ENCODE results near the gene TUBA4B.

The TUBA4B gene

GRCh38 chr2:219230059-219230540 lies 22.9 kb upstream of the TUBA4B start:
- H3K4me3 ChIP-seq (ENCODE audit: low read depth, low read length): peak overlapping the region; percentile 92
- no peak for DNase-seq (ENCODE audit: low read depth, low spot score)
- POLR2A ChIA-PET: interaction anchor here (0.7 to 3.4 kb wide), 5 partner anchors 9 to 49 kb away, joined by 3 to 26 read pairs (median 13); partner anchors contain the start of genes ABCB6, DNAJB2, GLB1L and STK16
- no peak for TF ChIP-seq CTCF (IDR thresholded peaks at IDR 0.05; ENCODE audit: insufficient read depth, low read length, missing control alignments)
- CTCF ChIA-PET: interaction anchor here (0.8 to 7.0 kb wide), 12 partner anchors 10 to 73 kb away, joined by 3 to 81 read pairs (median 4); partner anchors contain the start of genes ABCB6, NHEJ1, STK16 and ZFAND2B

- TF ChIP-seq CTCF (IDR thresholded peaks at IDR 0.05; ENCODE audit: insufficient read depth, low read length, missing control alignments): no peak
- ChIA-PET POLR2A (interaction anchor here (1.0 kb wide), 1 partner anchor 12 kb away, joined by 3 read pairs; no protein-coding TSS in a partner anchor), CTCF (interaction anchor here (1.0 to 1.8 kb wide), 5 partner anchors 10 to 61 kb away, joined by 3 to 7 read pairs (median 5); partner anchors contain the start of genes GLB1L and STK16)
- no peak overlapping the region for H3K4me3 ChIP-seq (ENCODE audit: low read depth, low read length)
- DNase-seq (ENCODE audit: low read depth, low spot score): no peak
Observed at GRCh38 chr2:219234331-219234730, 18.7 kb upstream of the TUBA4B start.

GRCh38 chr2:219243291-219243761 lies 9.7 kb upstream of the TUBA4B start:
- TF ChIP-seq CTCF (IDR thresholded peaks at IDR 0.05; ENCODE audit: insufficient read depth, low read length, missing control alignments): no peak
- DNase-seq (ENCODE audit: low read depth, low spot score): no peak
- ChIA-PET POLR2A (interaction anchor here (0.5 kb wide), 1 partner anchor 20 kb away, joined by 3 read pairs; no protein-coding TSS in a partner anchor), CTCF (interaction anchor here (1.0 to 2.5 kb wide), 4 partner anchors 13 to 84 kb away, joined by 3 to 7 read pairs (median 4); partner anchors contain the start of gene DNAJB2)
- no peak overlapping the region for H3K4me3 ChIP-seq (ENCODE audit: low read depth, low read length)

- ChIA-PET POLR2A (interaction anchor here (0.7 to 1.8 kb wide), 8 partner anchors 9 to 50 kb away, joined by 3 to 17 read pairs (median 4); partner anchors contain the start of genes ABCB6, ANKZF1, ATG9A and DNAJB2), CTCF (interaction anchor here (0.9 to 2.6 kb wide), 6 partner anchors 10 to 144 kb away, joined by 3 to 35 read pairs (median 6); no protein-coding TSS in a partner anchor)
- no peak for TF ChIP-seq CTCF (IDR thresholded peaks at IDR 0.05; ENCODE audit: insufficient read depth, low read length, missing control alignments)
- no peak for DNase-seq (ENCODE audit: low read depth, low spot score)
- H3K4me3 ChIP-seq (ENCODE audit: low read depth, low read length): peak overlapping the region; percentile 98
Observed at GRCh38 chr2:219244789-219245147, 8.3 kb upstream of the TUBA4B start.

GRCh38 chr2:219245148-219245898 lies 7.7 kb upstream of the TUBA4B start, which contains the start of the genes GLB1L and STK16:
Gene GLB1L (minus strand): TSS chr2:219245444. CDS start chr2:219243573, 1,871 bp downstream.
Gene STK16 (plus strand): TSS chr2:219245479. CDS start chr2:219246000, 521 bp downstream.
- DNase-seq (ENCODE audit: low read depth, low spot score): peak; percentile 57
- ChIA-PET POLR2A (interaction anchor here (0.7 to 1.8 kb wide), 9 partner anchors 8 to 50 kb away, joined by 3 to 17 read pairs (median 4); partner anchors contain the start of genes ABCB6, ANKZF1, ATG9A and DNAJB2), CTCF (interaction anchor here (0.5 to 2.6 kb wide), 7 partner anchors 11 to 1854 kb away, joined by 3 to 35 read pairs (median 5); partner anchors contain the start of gene ANKZF1)
- TF ChIP-seq CTCF (IDR thresholded peaks at IDR 0.05; ENCODE audit: insufficient read depth, low read length, missing control alignments): no peak
- H3K4me3 ChIP-seq (ENCODE audit: low read depth, low read length): peak within 1 kb of the TSS; percentile 98
